HL-60/S4 treated with retinoic acid at 250 ng/mL for 4 days and 3 days (cell line): ENCODE measurements around the gene DUS4L.

Source experiments
- in situ Hi-C: fragments of 300-500 bp; cut with MboI; formaldehyde crosslinking; loops from 2 replicates; pipeline ENCODE4 v1.7.0; 2022; ENCODE audit warnings: low sequenced_read_pairs

The DUS4L gene

GRCh38 chr7:107579885-107580715 lies 16.3 kb downstream of the DUS4L start, which contains the start of gene BCAP29:
Gene BCAP29, plus strand, starts transcription at chr7:107580246. Its CDS starts 527 bp downstream, at chr7:107580773.
- in situ Hi-C loops, result loop anchor here (10.0 kb wide), 1 partner anchor 145 kb away; no protein-coding TSS in a partner anchor

- in situ Hi-C loops, result loop anchor here (10.0 kb wide), 1 partner anchor 144 kb away; no protein-coding TSS in a partner anchor
Measured at GRCh38 chr7:107580716-107581383, 17.1 kb downstream of the DUS4L start.

DNA sequence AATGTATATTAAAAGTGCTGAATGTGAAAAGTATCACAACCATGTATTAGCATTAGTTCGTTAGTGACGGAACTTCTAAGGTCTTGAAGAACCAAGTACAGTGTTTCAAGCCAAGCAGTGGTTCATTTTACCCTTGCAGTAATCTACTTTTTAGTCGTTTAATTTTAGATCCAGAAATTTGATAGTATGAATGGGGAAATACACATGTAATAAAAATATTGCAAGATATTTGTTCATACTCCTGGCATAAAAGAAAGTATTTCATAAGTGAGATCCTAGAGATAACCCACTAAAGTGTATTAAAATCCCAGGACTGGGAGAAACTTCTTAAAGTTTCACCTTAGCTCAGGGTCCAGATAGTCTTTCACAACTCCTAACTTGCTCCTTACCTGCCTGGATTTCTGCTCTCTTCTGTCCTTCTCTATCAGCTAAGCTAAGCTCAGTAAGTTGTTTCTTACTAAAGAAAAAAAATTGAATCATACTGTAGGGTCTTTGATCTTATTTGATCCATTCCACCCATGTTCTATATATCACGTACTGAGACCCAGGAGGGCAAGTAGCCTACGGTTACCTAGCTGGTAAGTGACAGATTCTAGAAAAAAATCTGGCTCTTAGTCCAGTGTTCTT lies 17.7 kb downstream of the DUS4L start:
- in situ Hi-C loops, result loop anchor here (10.0 kb wide), 1 partner anchor 143 kb away; no protein-coding TSS in a partner anchor

GRCh38 chr7:107582875-107583274 lies 19.1 kb downstream of the DUS4L start:
- in situ Hi-C loops, result loop anchor here (10.0 kb wide), 1 partner anchor 142 kb away; no protein-coding TSS in a partner anchor

DNA sequence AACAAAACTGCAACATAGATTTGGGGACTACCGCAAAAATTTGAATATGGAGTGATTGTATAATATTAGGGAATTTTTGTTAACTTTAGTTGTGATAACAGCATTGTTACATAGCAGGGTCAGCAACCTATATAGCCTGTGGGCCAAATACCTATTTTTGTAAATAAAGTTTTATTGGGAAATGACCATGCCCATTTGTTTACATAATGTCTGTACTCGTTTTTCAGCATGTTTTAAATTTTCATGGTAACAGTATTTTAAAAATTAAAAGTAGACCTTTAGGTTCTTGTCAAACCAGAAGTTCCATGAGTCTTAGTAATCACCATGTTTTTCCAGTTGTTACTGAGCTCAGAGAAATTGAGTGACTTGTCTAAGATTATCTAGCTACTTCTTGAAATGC lies 20.9 kb downstream of the DUS4L start:
- in situ Hi-C loops, result loop anchor here (10.0 kb wide), 1 partner anchor 140 kb away; no protein-coding TSS in a partner anchor

GRCh38 chr7:107588529-107589130 lies 24.9 kb downstream of the DUS4L start:
- in situ Hi-C loops, result loop anchor here (10.0 kb wide), 1 partner anchor 136 kb away; no protein-coding TSS in a partner anchor

- in situ Hi-C loops, result no loop called here
Measured at GRCh38 chr7:107591421-107591820, 27.6 kb downstream of the DUS4L start.

DNA sequence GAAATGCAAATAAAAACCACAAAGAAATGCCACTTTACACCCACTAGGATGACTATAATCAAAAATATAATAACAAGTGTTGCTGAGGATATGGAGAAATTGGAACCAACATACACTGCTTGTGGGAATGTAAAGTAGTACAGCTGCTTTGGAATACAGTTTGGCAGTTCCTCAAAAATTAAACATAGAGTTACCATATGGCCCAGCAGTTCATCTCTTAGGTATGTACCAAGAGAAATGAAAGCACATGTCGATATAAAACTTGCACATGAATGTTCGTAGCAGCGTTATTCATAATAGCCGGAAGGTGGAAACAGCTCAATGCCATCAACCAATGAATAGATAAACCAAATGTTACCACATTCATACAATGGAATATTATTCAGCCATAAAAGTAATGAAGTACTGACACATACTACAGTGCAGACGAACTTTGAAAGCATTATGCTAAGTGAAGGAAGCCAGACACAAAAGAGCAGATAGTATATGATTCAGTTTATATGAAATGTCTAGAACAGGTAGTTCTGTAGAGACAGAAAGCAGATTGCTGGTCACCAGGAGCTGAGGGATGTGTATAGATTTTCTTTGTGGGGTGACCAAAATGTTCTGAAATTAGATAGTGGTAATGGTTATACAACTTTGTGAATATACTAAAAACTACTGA lies 28.7 kb downstream of the DUS4L start:
- in situ Hi-C loops, result no loop called here

DNA sequence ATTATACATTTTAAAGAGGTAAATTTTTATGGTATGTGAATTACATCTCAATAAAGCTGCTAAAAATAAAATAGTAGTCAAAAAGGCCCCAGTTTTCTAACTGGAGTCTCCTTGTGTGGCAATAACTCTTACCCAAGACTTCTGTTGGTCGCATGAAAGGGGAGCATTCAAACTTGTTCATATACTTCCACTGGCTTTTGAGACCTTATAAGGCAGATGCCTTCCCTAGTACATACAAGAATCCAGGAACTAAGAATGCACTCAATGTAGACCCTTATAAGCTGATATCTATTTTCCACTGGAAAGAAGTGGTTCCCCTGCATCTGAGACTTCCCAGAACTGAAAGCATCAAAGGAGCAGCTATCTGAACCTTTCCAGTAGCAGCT lies 29.2 kb downstream of the DUS4L start:
- in situ Hi-C loops, result no loop called here

DNA sequence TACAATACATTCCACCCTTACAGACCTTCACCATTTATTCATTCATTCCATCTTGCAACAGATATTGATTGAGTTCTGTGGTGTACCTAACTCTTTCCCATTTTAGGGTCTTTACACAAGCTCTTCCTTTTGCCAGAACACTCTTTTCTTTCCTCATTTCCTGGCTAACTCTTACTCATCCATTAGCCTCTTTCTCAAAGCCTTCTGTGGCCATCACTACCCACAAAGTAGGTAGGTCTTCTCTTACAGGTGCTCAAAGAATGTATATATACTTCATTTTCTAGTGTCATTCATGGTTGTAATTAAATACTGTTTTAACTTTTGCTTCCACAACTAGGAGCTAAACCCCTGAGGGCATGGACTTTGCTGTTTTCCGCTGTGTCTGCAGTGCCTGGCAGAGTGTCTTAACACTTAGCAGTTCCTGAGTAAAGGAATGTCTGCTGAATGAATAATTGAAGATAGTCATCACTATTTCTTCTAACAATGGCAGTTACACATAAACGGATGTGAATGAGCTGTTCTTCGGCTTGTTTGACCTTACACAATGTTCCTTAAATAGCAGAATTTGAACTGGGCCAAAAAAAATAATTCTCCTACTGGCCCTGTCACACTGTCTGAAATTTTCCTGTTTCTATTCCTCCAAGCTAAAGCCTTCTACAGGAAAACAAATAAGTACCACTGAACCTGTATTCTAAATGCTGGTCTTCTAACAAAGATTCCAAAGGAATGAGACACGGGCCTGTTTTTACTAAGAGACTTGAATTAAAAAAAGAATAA lies 31.4 kb downstream of the DUS4L start:
- in situ Hi-C loops, result no loop called here

DNA sequence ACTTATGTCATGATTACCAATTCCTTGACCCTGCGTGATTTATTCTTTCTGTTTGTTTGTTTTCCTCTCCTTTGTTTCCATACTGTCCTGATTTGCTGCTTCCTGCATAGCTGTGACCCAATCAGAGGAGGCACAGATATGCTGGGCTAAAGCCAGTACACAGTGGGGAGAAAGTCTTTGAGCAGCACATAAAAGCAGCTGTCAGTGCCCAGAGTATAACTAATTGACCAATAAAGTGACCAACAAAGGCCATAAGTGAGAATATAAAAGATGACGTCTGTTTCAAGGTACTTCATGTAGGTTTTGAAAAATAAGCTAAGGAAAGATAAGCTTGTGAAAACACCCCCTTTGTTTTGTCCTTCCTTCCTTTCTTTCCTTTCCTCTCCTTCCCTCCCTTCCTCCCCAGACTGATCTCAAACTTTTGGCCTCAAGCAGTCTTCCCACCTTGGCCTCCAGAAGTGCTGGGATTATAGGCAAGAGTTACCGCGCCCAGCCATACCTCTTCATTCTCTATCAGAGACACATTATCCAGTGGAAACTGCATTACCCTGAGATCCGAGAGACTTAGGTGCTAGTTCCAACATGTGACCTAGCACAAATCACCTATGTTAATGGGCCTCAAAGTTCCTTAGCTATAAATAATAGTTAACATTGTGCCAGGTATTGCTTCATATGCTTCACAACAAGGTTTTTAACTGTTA lies 33.3 kb downstream of the DUS4L start:
- in situ Hi-C loops, result no loop called here

- in situ Hi-C loops, result no loop called here
Measured at GRCh38 chr7:107597582-107597916, 33.8 kb downstream of the DUS4L start.

GRCh38 chr7:107597953-107598352 lies 34.2 kb downstream of the DUS4L start:
- in situ Hi-C loops, result no loop called here

GRCh38 chr7:107599262-107599661 lies 35.5 kb downstream of the DUS4L start:
- in situ Hi-C loops, result no loop called here

DNA sequence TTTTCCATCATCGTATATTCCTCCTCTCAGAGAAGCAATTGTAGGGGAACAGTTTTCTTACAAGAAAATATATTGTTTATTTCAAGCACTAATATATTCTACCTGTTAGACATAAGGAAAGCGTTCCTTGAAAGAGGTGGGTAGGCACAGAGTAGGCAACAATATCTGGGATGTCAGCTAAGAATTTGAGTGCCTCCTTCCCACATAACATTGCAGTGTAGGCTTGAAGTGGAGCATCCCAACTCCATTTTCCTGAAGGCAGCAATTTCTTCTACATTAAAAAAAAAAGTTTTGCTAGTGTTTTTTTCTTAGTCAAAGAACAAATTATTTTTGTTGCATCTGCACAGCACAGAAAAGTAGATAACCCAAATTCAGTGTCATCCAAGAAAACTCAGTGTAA lies 37.0 kb downstream of the DUS4L start:
- in situ Hi-C loops, result no loop called here

- in situ Hi-C loops, result no loop called here
Measured at GRCh38 chr7:107605218-107605815, 41.5 kb downstream of the DUS4L start.

- in situ Hi-C loops, result no loop called here
Measured at GRCh38 chr7:107606303-107606702, 42.5 kb downstream of the DUS4L start.

GRCh38 chr7:107609811-107610261 lies 46.1 kb downstream of the DUS4L start:
- in situ Hi-C loops, result no loop called here

DNA sequence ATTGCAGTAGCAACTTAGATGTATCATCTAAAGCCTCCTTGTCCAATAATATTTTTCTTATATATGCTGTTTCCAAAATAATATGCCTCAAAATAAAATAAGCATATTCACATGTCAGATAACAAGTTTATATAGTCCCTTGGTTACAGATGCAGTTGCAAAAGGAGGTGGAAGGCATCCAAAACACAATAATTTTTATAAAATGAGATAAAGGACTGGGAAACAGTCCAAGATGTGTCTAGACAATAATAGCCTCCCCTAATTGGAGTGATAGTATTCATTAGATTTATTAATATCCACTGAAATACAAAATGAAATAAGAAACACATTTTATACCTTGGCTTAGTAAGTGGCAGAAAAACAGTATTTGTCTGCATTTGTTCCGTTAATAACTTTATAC lies 46.6 kb downstream of the DUS4L start:
- in situ Hi-C loops, result no loop called here
